HepG2 (cell line): Measurements from ENCODE around the gene IGFBP6. TPM values are rescaled to one million over a fixed set of nuclear protein-coding genes. Genes with fewer than 3 reads are reported as not detected.

Experiments
- GTF3A ChIP-seq: sonication (generic); formaldehyde crosslinking; conservative IDR thresholded peaks from 2 replicates; pipeline ENCODE4 v1.4.0; 2020; ENCODE audit warnings: mild to moderate bottlenecking, missing genetic modification reagents
- HIVEP1 ChIP-seq: sonication (generic); formaldehyde crosslinking; IDR thresholded peaks from 2 replicates; pipeline ENCODE4 v1.4.0; 2020; ENCODE audit warnings: mild to moderate bottlenecking, missing genetic modification reagents
- NKX3-1 ChIP-seq: sonication (generic); formaldehyde crosslinking; IDR thresholded peaks from 2 replicates; pipeline ENCODE4 v1.5.0; 2020; ENCODE audit warnings: missing genetic modification reagents
- RFXAP ChIP-seq: sonication (generic); formaldehyde crosslinking; IDR thresholded peaks from 2 replicates; pipeline ENCODE4 v1.4.0; 2020; ENCODE audit warnings: missing genetic modification reagents, borderline replicate concordance
- ZFP37 ChIP-seq: sonication (generic); formaldehyde crosslinking; IDR thresholded peaks from 2 replicates; pipeline ENCODE4 v1.4.0; 2020; ENCODE audit warnings: missing genetic modification reagents, borderline replicate concordance
- ZNF709 ChIP-seq: sonication (generic); formaldehyde crosslinking; IDR thresholded peaks from 2 replicates; pipeline ENCODE4 v1.5.0; 2020; ENCODE audit warnings: mild to moderate bottlenecking, missing genetic modification reagents
- ZSCAN12 ChIP-seq: sonication (generic); formaldehyde crosslinking; IDR thresholded peaks from 2 replicates; pipeline ENCODE4 v1.9.0; 2021; ENCODE audit warnings: mild to moderate bottlenecking, missing genetic modification reagents
- polyA plus RNA-seq, 8 experiments: library from polyadenylated mRNA; depleted of rRNA in 3 of 8; stranded (reverse) in 7 of 8; unstranded in 1 of 8; fragments of >200 nt; fragmentation: Illumina TruSeq in 4 of 8; extraction: Trizol in 4 of 8; gene quantifications; 2 replicates each; pipeline versions ENCODE4 v1.2.1 to v1.2.3, GENCODE V29; 2011 to 2016; ENCODE audit warnings: low read depth in 4 of 8, missing spikeins in 1 of 8, mixed read lengths in 1 of 8; ENCODE audit not compliant: insufficient read depth in 1 of 8
- total RNA-seq, 5 experiments: library from RNA; depleted of rRNA; stranded (reverse); fragments of >200 nt; fragmentation: Illumina TruSeq; extraction: Trizol; gene quantifications; 2 replicates each; pipeline ENCODE4 v1.2.3, GENCODE V29; 2016; ENCODE audit warnings: low read depth in 1 of 5
- TF ChIP-seq, protein P1 (sequence below): sonication (generic); formaldehyde crosslinking; IDR thresholded peaks from 2 replicates; pipeline ENCODE4 v1.4.0; 2020; ENCODE audit warnings: missing genetic modification reagents, mild to moderate bottlenecking, borderline replicate concordance
- TF ChIP-seq, protein P2 (sequence below): sonication (generic); formaldehyde crosslinking; IDR thresholded peaks from 2 replicates; pipeline ENCODE4 v1.8.0; 2022; ENCODE audit warnings: missing genetic modification reagents, low read depth, mild to moderate bottlenecking, borderline replicate concordance
- TF ChIP-seq, protein P3 (sequence below): sonication (generic); formaldehyde crosslinking; IDR thresholded peaks from 2 replicates; pipeline ENCODE4 v1.8.0; 2022; ENCODE audit warnings: mild to moderate bottlenecking, missing genetic modification reagents, borderline replicate concordance
- TF ChIP-seq, protein P4 (sequence below): sonication (generic); formaldehyde crosslinking; IDR thresholded peaks from 2 replicates; pipeline ENCODE4 v1.4.0; 2020; ENCODE audit warnings: mild to moderate bottlenecking, missing genetic modification reagents
- TF ChIP-seq, protein P5 (sequence below): sonication (generic); formaldehyde crosslinking; IDR thresholded peaks from 2 replicates; pipeline ENCODE4 v1.5.1; 2020; ENCODE audit warnings: mild to moderate bottlenecking, moderate library complexity, missing genetic modification reagents

IGFBP6 gene
- total and polyA plus RNA-seq, 2 of the 13 experiments (the other 11 are each of a cell fraction or from before 2014, with no cell fraction given), result 3.9 to 25.2 TPM

DNA sequence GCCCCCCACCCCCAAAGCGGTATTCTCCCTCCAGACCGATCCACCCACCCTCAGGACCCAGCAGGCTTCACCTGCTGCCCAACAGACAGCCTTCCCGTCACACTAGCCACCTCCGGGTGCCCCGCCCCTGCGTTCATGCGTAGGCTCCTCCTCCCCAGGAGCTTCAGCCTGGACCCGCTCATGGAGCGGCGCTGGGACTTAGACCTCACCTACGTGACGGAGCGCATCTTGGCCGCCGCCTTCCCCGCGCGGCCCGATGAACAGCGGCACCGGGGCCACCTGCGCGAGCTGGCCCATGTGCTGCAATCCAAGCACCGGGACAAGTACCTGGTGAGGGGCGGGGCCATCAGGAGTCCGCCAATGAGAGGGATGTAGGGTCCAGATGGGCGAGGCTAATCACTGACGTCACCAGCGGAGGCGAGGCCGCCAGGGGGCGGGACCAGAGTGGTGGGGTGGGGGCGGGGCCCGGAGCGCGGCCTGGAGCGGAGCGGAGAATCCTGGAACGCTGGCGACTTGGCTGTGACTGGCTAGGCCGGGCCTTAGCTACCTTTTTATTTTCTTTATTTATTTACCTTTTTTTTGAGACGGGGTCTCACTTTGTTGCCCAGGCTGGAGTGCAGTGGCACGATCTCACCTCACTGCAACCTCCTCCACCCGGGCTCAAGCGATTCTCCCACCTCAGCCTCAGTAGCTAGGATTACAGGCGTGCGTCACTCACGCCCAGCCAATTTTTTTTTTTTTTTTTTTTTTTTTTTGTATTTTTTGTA, 43.2 kb upstream of the IGFBP6 start (continued):
- TF ChIP-seq, protein P1, sequence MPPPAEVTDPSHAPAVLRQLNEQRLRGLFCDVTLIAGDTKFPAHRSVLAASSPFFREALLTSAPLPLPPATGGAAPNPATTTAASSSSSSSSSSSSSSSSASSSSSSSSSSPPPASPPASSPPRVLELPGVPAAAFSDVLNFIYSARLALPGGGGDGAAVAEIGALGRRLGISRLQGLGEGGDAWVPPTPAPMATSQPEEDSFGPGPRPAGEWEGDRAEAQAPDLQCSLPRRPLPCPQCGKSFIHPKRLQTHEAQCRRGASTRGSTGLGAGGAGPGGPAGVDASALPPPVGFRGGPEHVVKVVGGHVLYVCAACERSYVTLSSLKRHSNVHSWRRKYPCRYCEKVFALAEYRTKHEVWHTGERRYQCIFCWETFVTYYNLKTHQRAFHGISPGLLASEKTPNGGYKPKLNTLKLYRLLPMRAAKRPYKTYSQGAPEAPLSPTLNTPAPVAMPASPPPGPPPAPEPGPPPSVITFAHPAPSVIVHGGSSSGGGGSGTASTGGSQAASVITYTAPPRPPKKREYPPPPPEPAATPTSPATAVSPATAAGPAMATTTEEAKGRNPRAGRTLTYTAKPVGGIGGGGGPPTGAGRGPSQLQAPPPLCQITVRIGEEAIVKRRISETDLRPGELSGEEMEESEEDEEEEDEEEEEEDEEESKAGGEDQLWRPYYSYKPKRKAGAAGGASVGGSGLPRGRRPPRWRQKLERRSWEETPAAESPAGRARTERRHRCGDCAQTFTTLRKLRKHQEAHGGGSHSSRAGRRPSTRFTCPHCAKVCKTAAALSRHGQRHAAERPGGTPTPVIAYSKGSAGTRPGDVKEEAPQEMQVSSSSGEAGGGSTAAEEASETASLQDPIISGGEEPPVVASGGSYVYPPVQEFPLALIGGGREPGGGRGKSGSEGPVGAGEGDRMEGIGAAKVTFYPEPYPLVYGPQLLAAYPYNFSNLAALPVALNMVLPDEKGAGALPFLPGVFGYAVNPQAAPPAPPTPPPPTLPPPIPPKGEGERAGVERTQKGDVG (CRISPR knock-in tag), result no peak
- no peak for TF ChIP-seq ZNF709 (CRISPR knock-in tag)
- no peak for TF ChIP-seq GTF3A (CRISPR knock-in tag)
- TF ChIP-seq, protein P2, sequence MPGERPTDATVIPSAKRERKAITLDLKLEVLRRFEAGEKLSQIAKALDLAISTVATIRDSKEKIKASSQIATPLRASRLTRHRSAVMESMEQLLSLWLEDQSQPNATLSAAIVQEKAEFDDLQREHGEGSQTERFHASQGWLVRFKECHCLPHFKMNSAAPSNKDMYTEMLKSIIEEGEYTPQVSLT (CRISPR knock-in tag), result no peak
- no peak for TF ChIP-seq ZSCAN12 (CRISPR knock-in tag)
- TF ChIP-seq, protein P3, sequence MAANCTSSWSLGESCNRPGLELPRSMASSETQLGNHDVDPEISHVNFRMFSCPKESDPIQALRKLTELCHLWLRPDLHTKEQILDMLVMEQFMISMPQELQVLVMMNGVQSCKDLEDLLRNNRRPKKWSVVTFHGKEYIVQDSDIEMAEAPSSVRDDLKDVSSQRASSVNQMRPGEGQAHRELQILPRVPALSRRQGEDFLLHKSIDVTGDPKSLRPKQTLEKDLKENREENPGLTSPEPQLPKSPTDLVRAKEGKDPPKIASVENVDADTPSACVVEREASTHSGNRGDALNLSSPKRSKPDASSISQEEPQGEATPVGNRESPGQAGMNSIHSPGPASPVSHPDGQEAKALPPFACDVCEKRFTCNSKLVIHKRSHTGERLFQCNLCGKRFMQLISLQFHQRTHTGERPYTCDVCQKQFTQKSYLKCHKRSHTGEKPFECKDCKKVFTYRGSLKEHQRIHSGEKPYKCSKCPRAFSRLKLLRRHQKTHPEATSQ (CRISPR knock-in tag), result no peak
- TF ChIP-seq ZFP37 (CRISPR knock-in tag), result no peak
- no peak for TF ChIP-seq HIVEP1 (CRISPR knock-in tag)
- TF ChIP-seq RFXAP (CRISPR knock-in tag), result 0 out of 2 replicates have a peak, but pooled peaks have one; percentile 16
- TF ChIP-seq, protein P4, sequence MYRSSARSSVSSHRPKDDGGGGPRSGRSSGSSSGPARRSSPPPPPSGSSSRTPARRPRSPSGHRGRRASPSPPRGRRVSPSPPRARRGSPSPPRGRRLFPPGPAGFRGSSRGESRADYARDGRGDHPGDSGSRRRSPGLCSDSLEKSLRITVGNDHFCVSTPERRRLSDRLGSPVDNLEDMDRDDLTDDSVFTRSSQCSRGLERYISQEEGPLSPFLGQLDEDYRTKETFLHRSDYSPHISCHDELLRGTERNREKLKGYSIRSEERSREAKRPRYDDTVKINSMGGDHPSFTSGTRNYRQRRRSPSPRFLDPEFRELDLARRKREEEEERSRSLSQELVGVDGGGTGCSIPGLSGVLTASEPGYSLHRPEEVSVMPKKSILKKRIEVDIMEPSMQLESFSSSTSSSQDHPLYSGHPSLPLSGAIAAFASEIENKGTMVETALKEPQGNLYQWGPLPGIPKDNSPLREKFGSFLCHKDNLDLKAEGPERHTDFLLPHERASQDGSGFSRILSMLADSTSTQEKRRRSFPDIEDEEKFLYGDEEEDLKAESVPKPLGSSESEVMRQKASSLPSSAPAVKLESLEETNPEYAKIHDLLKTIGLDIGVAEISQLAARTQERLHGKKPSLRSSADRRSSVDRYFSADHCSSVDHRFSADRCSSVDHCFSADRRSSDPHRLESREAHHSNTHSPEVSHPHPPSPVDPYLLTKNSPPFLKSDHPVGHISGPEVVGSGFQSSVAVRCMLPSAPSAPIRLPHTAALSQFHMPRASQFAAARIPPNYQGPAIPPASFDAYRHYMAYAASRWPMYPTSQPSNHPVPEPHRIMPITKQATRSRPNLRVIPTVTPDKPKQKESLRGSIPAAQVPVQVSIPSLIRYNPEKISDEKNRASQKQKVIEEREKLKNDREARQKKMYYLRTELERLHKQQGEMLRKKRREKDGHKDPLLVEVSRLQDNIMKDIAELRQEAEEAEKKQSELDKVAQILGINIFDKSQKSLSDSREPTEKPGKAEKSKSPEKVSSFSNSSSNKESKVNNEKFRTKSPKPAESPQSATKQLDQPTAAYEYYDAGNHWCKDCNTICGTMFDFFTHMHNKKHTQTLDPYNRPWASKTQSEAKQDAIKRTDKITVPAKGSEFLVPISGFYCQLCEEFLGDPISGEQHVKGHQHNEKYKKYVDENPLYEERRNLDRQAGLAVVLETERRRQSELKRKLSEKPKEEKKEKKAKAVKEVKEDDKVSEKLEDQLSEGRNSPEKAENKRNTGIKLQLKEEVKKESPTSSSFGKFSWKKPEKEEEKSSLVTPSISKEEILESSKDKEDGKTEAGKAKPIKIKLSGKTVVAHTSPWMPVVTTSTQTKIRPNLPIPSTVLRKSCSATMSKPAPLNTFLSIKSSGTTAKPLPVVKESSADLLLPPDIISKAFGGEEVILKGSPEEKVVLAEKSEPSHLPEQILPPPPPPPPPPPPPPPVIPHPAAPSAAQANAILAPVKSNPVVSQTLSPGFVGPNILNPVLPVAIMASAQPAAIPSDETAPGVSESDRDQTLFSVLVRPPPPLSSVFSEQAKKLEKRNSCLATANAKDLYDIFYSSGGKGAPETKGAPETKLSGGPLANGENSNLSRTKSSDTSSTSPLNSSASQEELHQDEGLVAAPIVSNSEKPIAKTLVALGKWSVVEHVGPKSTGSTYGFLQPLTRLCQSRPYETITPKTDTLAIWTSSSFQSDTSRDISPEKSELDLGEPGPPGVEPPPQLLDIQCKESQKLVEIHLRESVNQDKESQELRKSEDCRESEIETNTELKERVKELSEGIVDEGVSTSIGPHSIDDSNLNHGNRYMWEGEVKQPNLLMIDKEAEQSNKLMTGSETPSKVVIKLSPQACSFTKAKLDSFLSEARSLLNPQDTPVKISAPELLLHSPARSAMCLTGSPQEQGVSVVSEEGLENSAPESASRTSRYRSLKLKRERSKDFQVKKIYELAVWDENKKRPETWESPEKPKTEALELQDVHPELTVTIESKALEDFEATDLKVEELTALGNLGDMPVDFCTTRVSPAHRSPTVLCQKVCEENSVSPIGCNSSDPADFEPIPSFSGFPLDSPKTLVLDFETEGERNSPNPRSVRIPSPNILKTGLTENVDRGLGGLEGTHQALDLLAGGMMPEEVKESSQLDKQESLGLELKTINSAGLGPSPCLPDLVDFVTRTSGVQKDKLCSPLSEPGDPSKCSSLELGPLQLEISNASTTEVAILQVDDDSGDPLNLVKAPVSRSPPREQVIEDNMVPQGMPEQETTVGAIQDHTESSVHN (CRISPR knock-in tag), result no peak
- no peak for TF ChIP-seq NKX3-1 (CRISPR knock-in tag)
- TF ChIP-seq, protein P5, sequence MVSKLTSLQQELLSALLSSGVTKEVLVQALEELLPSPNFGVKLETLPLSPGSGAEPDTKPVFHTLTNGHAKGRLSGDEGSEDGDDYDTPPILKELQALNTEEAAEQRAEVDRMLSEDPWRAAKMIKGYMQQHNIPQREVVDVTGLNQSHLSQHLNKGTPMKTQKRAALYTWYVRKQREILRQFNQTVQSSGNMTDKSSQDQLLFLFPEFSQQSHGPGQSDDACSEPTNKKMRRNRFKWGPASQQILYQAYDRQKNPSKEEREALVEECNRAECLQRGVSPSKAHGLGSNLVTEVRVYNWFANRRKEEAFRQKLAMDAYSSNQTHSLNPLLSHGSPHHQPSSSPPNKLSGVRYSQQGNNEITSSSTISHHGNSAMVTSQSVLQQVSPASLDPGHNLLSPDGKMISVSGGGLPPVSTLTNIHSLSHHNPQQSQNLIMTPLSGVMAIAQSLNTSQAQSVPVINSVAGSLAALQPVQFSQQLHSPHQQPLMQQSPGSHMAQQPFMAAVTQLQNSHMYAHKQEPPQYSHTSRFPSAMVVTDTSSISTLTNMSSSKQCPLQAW, result 0 out of 2 replicates have a peak, but pooled peaks have one; percentile 42
